Neural cell (in vitro differentiated cells): ENCODE data around the gene GALK2. TPM values are rescaled to one million over a fixed set of nuclear protein-coding genes. Genes with fewer than 3 reads are reported as not detected.

Experiments
- H2AFZ ChIP-seq: fragments of 200-600, 300-800 bp; sonication (generic), shearing (Covaris generic); 2 replicates; pipeline ENCODE4 v1.6.0; 2014; ENCODE audit warnings: low read depth, mild to moderate bottlenecking, antibody characterized with exemption, low read length, moderate library complexity
- H3F3A ChIP-seq: fragments of 200-600 bp; shearing (Covaris generic); 2 replicates; pipeline ENCODE4 v1.6.1; 2016; ENCODE audit warnings: mild to moderate bottlenecking, moderate library complexity, mixed read lengths, antibody characterized with exemption, low read length; ENCODE audit not compliant: insufficient read depth, poor library complexity, severe bottlenecking
- H3K27ac ChIP-seq: fragments of 200-600, 300-800 bp; sonication (generic), shearing (Covaris generic); 2 replicates; pipeline ENCODE4 v1.5.1; 2014; ENCODE audit warnings: mild to moderate bottlenecking, low read length, moderate library complexity
- H3K27me3 ChIP-seq: fragments of 300-800, 200-600 bp; sonication (generic), shearing (Covaris generic); 2 replicates; pipeline ENCODE4 v1.6.0; 2014; ENCODE audit warnings: mild to moderate bottlenecking, low read depth, low read length, moderate library complexity; ENCODE audit not compliant: insufficient read depth
- H3K36me3 ChIP-seq: fragments of 300-800, 200-600 bp; sonication (generic), shearing (Covaris generic); 2 replicates; pipeline ENCODE4 v1.5.1; 2014; ENCODE audit warnings: mild to moderate bottlenecking, antibody characterized with exemption, low read length, moderate library complexity; ENCODE audit not compliant: insufficient read depth
- H3K4me2 ChIP-seq: fragments of 300-800, 200-600 bp; sonication (generic), shearing (Covaris generic); 2 replicates; pipeline ENCODE4 v1.6.0; 2014; ENCODE audit warnings: mild to moderate bottlenecking, low read length
- H3K4me3 ChIP-seq: fragments of 300-800, 200-600 bp; sonication (generic), shearing (Covaris generic); 2 replicates; pipeline ENCODE4 v1.5.1; 2014; ENCODE audit warnings: mild to moderate bottlenecking, low read length, moderate library complexity
- H3K79me2 ChIP-seq: fragments of 200-600 bp; shearing (Covaris generic); replicated peaks from 2 replicates; pipeline ENCODE4 v1.6.0; 2014; ENCODE audit warnings: mild to moderate bottlenecking, low read length, moderate library complexity; ENCODE audit not compliant: insufficient read depth
- H3K9ac ChIP-seq: fragments of 300-800, 200-600 bp; sonication (generic), shearing (Covaris generic); 2 replicates; pipeline ENCODE4 v1.6.1; 2016; ENCODE audit warnings: mild to moderate bottlenecking, low read length, mixed read lengths
- H3K9me2 ChIP-seq: fragments of 200-600 bp; shearing (Covaris generic); 2 replicates; pipeline ENCODE4 v1.6.1; 2016; ENCODE audit warnings: mild to moderate bottlenecking, low read length, mixed read lengths; ENCODE audit not compliant: insufficient read depth
- H3K9me3 ChIP-seq: fragments of 200-600, 300-800 bp; sonication (generic), shearing (Covaris generic); 2 replicates; pipeline ENCODE4 v1.6.1; 2016; ENCODE audit warnings: mild to moderate bottlenecking, mixed run types, low read length, moderate library complexity, mixed read lengths
- H4K20me1 ChIP-seq: fragments of 200-600 bp; shearing (Covaris generic); 2 replicates; pipeline ENCODE4 v1.6.1; 2016; ENCODE audit warnings: mild to moderate bottlenecking, mixed run types; ENCODE audit not compliant: insufficient read depth
- CTCF ChIP-seq: fragments of 450-650 bp; IDR thresholded peaks from 2 replicates; pipeline ENCODE4 v1.5.1; 2014; ENCODE audit warnings: antibody characterized with exemption, mild to moderate bottlenecking, moderate library complexity; ENCODE audit not compliant: poor library complexity, severe bottlenecking
- EP300 ChIP-seq: fragments of 450-650 bp; conservative IDR thresholded peaks from 2 replicates; pipeline ENCODE4 v1.6.1; 2014; ENCODE audit warnings: antibody characterized with exemption, mild to moderate bottlenecking, moderate library complexity; ENCODE audit not compliant: poor library complexity, severe bottlenecking
- EZH2 ChIP-seq: fragments of 200-600, 300-800 bp; shearing (Covaris generic), sonication (generic); IDR thresholded peaks from 2 replicates; pipeline ENCODE4 v1.6.1; 2014; ENCODE audit warnings: antibody characterized with exemption, low read length, borderline replicate concordance, mild to moderate bottlenecking; ENCODE audit not compliant: insufficient read depth, poor library complexity, severe bottlenecking
- MXI1 ChIP-seq: fragments of 450-650 bp; conservative IDR thresholded peaks from 2 replicates; pipeline ENCODE4 v1.6.1; 2014; ENCODE audit warnings: antibody characterized with exemption, mild to moderate bottlenecking; ENCODE audit not compliant: poor library complexity, severe bottlenecking
- POLR2AphosphoS5 ChIP-seq: IDR thresholded peaks from 2 replicates; pipeline ENCODE4 v1.6.1; 2012
- RAD21 ChIP-seq: fragments of 450-650 bp; conservative IDR thresholded peaks from 2 replicates; pipeline ENCODE4 v1.6.1; 2014; ENCODE audit warnings: antibody characterized with exemption, mild to moderate bottlenecking, moderate library complexity
- REST ChIP-seq: IDR thresholded peaks from 2 replicates; pipeline ENCODE4 v1.6.1; 2012; ENCODE audit warnings: borderline replicate concordance
- SMC3 ChIP-seq: fragments of 450-650 bp; conservative IDR thresholded peaks from 2 replicates; pipeline ENCODE4 v1.6.1; 2014; ENCODE audit warnings: antibody characterized with exemption, mild to moderate bottlenecking, moderate library complexity; ENCODE audit not compliant: poor library complexity
- TAF1 ChIP-seq: IDR thresholded peaks from 2 replicates; pipeline ENCODE4 v1.6.1; 2012; ENCODE audit warnings: low read depth
- polyA plus RNA-seq: library from polyadenylated mRNA; depleted of rRNA; stranded (reverse); fragments of >200 nt; gene quantifications from 2 replicates; pipeline ENCODE4 v1.2.3, GENCODE V29; 2014

GALK2 gene
- polyA plus RNA-seq, 1 donor from 2014 or later, result 26.3 TPM

GRCh38 chr15:49124371-49124770, 45.7 kb upstream of the GALK2 start:
- Histone ChIP-seq H3K9me2 (no peaks in the 10 kb centered on the region), H3K4me3 (no peak overlapping the region), H3K79me2 (no peaks in the 10 kb centered on the region), H3K36me3 (no peaks in the 10 kb centered on the region), H4K20me1 (no peaks in the 10 kb centered on the region), H3K9me3 (no peaks in the 10 kb centered on the region), H3K27ac (no peak overlapping the region), H3K27me3 (no peaks in the 10 kb centered on the region), H3F3A (no peaks in the 10 kb centered on the region), H2AFZ (no peak overlapping the region), H3K4me2 (no peak overlapping the region), H3K9ac (no peak overlapping the region)
- TF ChIP-seq POLR2AphosphoS5 (no peak), SMC3 (no peak), MXI1 (no peak), EP300 (no peak), RAD21 (no peak), CTCF (no peak), EZH2 (no peak), REST (no peak), TAF1 (no peak)

- Histone ChIP-seq H4K20me1 (no peaks in the 10 kb centered on the region), H3F3A (no peaks in the 10 kb centered on the region), H3K79me2 (no peaks in the 10 kb centered on the region), H3K9ac (no peak overlapping the region), H3K4me2 (no peak overlapping the region), H3K9me2 (no peaks in the 10 kb centered on the region), H3K9me3 (no peaks in the 10 kb centered on the region), H3K36me3 (peaks cover 4% of the 10 kb centered on the region), H3K27ac (no peak overlapping the region), H3K4me3 (no peak overlapping the region), H3K27me3 (no peaks in the 10 kb centered on the region), H2AFZ (no peak overlapping the region)
- TF ChIP-seq REST (no peak), CTCF (no peak), EZH2 (no peak), TAF1 (no peak), POLR2AphosphoS5 (no peak), SMC3 (no peak), RAD21 (no peak), MXI1 (no peak), EP300 (no peak)
These were observed 38.6 kb upstream of the GALK2 start for GRCh38 chr15:49131403-49131802.
